HPDE6-E6E7 (cell line): Measurements from ENCODE around the gene BIK.
"Not testable (repeated sequence)": the region's sequence is repeated elsewhere in the genome, so short reads cannot be mapped to it uniquely, and the experiment has no call there.

Experiments used
- DNase-seq: peaks from one replicate; pipeline ENCODE4 v3.0.0; 2011; ENCODE audit warnings: missing footprints; ENCODE audit errors: extremely low spot score

BIK gene

DNA sequence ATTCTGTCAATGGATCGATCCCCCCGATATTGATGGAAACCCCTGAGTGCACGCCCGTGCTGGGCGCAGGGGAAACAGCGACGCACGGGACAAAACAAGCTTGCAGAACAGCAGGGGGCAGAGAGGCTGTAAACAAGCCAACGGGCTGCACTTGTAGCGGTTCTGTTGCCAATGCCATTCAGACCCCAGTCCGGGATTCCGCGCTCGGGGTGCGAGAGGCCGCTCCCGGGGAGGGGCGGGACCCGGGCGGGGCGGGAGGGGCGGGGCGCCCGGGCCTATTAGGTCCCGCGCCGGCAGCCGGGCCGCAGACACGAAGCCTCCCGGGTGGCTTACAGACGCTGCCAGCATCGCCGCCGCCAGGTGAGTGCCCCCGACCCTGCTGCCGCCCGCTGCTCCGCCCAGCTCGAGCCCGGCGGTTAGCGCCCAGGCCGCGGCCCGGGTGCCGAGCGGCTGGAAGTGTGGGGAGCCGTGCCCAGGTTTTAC lies at the start of gene BIK:
TSS of gene BIK (plus strand) at position 307 of the 483 bp plus-strand sequence. CDS start 13,273 bp downstream, outside the sequence.
- no peak for DNase-seq

GRCh38 chr22:43066134-43066533 lies 44.4 kb upstream of the BIK start:
- no peak for DNase-seq

DNA sequence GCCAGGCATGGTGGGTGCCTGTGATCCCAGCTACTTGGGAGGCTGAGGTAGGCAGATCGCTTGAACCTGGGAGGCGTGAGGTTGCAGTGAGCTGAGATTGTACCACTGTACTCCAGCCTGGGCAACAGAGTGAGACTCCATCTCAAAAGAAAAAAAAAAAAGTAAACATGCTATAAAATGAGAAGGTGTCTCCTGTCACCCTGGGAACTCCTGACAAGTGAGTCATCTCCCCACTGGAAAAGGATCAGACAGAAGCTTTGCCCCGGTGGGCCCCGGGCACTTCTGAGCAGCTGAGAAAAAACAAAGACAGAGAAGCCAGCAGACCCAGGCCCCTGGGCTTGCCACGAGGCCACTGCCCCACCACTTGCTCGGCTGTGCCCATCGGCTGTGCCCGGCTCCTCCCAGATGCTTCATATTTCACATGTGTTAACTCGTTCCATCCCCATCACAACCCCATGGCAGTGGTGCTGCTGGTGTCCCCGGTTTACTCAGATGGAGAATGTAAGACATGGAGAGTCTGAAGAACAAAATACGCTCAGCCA lies 43.6 kb upstream of the BIK start:
- DNase-seq, result no peak

DNA sequence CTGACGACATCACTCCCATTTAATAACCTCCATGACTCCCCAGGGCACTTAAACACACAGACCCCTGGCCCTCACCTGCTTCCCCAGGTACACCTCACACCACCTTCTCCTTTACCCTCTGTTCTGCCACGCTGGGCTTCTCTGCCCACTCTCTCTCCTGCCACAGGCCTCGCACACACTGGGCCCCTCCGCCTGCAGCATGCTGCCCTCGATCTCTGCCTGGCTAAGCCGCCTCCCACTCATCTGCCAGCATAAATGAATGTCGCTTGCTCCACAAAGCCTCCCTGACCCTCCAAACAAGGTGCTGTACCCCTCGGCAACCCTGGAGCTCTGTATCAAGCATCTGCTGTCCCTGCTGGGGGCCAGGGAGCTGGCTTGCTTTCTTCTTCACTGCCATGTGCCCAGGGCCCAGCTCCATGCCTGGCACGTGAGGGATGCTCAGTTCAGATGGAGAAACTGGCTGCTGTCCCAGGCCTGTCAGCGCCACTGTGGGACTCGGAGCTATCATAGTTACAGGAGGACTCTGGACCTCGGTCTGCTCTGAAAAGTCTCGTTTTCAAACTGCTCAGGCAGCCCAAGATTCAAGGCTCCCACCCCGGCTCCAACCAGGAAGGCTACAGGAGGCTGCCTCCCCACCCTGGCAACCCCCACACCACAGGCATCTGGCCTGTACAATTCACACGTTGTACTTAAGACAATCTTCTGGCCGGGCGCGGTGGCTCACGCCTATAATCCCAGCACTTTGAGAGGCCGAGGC lies 33.3 kb upstream of the BIK start:
- no peak for DNase-seq

- DNase-seq, result no peak
Measured at GRCh38 chr22:43078522-43078921, 32.0 kb upstream of the BIK start.

DNA sequence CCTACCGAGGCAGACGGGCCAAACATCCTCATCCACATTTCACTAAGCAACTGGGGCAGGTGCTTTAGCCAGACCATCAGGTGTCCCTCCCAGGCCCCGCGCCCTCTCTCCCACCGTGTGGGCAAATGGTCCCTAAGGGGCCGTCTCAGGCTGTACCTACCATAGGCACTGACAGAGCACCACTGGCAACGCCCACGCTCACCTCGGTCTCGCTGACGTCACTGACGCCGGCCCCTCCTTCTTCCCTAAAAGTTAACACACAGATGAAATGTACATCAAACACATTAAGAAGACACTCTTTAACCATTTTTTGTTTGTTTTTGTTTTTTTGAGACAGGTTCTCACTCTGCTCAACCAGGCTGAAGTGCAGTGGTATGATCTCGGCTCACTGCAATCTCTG lies 30.8 kb upstream of the BIK start:
- DNase-seq, result no peak

- DNase-seq, result peak; percentile 78
Measured at GRCh38 chr22:43080616-43081015, 29.9 kb upstream of the BIK start.

DNA sequence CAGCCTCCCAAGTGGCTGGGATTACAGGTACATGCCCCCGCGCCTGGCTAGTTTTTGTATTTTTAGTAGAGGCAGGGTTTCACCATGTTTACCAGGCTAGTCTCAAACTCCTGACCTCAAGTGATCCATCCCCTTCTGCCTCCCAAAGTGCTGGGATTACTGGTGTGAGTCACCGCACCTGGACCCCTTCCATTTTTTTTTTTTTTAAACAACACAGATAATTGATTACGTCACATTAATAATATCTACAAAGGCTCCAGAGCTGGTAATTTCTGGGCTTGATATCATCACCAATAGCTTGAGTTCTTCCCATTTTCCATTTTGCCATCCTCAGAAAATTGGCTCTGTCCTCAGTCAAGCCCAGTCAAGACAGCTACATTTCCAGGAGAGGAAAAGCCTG lies 28.6 kb upstream of the BIK start:
- DNase-seq, result no peak

- DNase-seq, result no peak
Measured at GRCh38 chr22:43085658-43086606, 24.6 kb upstream of the BIK start.

GRCh38 chr22:43088627-43088983 lies 21.9 kb upstream of the BIK start:
- DNase-seq, result no peak

DNA sequence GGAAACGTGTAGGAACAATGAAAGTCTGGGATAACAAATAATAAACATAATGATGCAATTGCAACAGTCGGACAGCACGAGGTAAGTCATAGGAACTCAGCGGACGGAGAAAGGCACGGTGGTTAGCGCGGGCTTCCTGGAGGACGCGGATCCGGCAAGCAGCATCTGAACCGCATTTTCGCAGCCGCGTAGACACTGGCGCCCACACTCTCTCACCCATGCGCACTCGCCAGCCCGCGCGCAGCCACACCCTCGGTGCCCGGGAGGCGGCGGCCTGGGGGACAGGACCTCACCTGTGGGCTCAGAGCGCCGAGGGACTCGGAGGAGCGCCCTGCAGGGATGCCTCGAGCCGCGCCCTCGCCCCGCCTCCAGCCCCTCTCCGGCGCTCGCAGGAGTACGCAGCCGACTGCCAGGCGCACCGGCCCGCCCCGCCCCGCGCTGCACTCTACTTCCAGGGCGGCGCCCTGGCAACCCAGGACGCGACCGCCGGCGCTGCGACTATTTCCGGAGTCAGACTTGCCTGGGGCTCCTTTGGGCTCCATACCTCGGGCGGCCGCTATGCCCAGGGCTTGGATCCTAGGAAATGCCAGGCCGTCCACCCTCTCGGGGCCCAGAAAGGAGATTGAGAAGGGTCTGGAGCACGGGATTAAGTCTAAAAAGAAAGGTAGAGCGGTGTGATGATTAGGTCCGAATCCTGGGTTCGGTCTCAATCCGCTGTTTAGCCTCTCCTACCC lies 21.4 kb upstream of the BIK start, which contains the start of gene TTLL1:
TSS of gene TTLL1 (minus strand) at position 408 of the 734 bp plus-strand sequence. CDS start 13,805 bp downstream, outside the sequence.
- peak; percentile 64 for DNase-seq

DNA sequence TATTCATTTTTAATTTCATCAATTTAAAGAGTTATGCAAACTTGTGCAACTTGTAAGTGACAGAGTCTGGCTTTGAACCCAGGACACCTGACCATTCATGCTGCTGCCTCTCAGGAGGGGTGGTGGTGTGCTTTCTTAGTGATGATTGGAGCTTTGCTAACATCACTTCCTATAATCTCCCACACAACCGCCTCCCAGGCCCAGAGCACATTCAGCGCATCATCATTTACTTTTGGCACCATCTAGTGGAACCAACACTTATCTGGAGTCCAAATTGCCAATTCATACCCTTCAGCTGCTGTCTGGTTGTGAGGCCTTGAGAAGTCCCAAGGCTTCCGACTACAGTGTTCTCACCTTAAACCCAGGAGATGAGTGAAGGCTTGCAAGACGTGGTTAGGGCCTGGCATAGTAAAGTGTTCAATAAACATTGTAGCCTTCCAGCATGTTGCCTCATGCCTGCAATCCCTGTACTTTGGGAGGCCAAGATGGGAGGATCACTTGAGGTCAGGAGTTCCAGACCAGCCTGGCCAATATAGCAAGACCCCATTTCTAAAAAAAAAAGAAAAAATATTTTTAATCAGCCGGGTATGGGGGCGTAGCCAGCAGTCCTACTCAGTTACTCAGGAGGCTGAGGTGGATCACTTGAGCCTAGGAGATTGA lies 20.3 kb upstream of the BIK start:
- DNase-seq, result peak; percentile 70

GRCh38 chr22:43092085-43092484 lies 18.5 kb upstream of the BIK start:
- DNase-seq, result no peak

DNA sequence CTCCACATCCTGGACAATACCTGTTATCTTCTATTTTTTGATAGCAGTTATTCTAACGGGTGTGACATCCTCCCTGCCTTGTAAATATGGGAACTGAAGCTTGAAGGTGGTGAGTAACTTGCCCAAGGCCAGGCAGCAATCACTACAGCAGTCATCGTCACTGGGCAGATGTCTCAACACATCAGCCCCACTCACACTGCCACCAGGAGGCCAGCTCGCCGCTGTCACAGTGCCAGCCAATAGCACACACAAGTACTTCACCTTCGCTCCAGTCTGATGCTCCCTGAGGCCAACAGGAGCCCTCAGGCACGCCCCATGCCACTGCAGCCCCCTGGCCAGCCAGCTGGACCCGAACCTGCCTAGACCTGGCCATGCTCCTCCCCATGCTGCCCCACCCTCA lies 16.5 kb upstream of the BIK start:
- DNase-seq, result peak; percentile 54

DNA sequence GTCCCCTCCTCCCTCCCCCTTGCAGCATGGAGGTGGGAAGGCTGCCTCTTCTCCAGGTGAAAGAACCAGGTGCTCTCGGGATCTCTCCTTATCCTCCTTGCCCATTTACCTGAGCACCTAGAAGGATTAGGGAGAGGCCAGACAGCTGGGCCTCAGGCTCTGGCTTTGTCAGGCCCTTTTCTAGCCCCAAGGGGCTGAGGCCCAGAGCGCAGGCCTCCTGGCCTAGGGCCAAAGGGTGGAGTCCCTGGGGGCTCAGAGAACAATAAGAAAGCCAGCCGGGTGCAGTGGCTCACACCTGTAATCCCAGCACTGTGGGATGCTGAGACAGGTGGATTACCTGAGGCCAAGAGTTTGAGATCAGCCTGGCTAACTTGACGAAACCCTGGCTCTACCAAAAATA lies 16.0 kb upstream of the BIK start:
- no peak for DNase-seq

DNA sequence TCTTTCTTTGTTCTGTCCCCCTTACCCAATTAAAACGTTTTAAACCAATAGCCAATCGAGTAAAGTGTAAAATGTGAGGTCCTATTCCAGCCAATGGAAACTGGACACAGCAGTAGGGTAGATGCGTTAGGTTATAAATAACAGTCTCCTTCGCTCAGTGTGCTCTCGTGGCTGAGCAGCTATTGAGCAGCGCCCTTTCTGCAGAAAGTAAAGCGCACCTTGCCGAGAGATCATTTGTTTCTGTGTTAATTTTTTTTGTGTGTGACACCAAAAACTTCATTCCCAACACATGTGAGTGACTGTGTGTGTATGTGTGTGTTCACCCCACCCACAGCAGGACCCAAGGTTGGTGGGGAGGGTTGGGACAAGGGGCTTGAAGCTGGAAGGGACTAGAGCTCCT lies 14.1 kb upstream of the BIK start:
- no peak for DNase-seq

DNA sequence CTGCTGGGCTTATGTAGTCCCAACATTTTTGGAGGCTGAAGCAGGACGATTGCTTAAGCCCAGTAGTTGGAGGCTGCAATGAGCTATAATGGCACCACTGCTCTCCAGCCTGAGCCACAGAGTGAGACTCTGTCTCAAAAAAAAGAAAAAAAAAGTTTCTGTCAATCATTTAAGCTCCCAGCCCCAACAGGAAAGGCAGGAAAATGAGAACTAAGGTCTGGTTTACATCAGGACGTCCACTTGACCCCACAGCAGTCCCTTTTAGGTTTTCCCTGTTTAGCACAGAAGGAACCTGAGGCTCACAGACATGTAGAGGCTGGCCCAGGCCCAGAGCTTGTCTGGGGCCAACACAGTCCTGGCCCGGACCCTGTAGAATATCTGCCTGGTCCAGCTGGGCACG lies 12.2 kb upstream of the BIK start:
- DNase-seq, result no peak

- DNase-seq, result no peak
Measured at GRCh38 chr22:43099095-43099494, 11.5 kb upstream of the BIK start.

DNA sequence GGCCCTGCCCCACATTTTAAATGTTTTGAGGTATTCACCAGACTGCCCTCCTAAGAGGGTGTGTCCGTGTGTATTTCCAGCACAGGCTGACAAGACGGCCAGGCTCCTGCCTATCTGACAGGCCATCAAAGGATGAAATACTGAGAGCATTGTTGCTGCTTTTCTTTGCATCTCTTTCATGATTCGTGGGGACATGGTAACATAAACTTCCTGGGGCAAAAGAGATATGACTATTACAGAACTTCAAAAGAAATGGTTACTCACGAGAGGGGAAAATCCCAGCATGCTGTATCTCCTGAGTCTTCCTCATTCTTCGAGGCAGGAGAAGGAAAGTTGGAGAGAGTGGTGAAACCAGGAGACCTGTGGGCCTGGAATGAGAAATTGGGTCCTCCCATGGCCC lies 10.3 kb upstream of the BIK start:
- DNase-seq, result peak; percentile 38

GRCh38 chr22:43101306-43101705 lies 9.2 kb upstream of the BIK start:
- DNase-seq, result no peak

- not testable (repeated sequence) for DNase-seq
Measured at GRCh38 chr22:43104056-43104625, 6.4 kb upstream of the BIK start.
